Activated CD8-positive, alpha-beta memory T cell treated with anti-CD3 and anti-CD28 coated beads, Interleukin-2, amount 50 U/mL, for 4 hours (primary cell): ENCODE results near the gene PLEKHA3.
"Not testable (repeated sequence)": the region's sequence is repeated elsewhere in the genome, so short reads cannot be mapped to it uniquely, and the experiment has no call there.

Experiments used
- DNase-seq: peaks from one replicate; pipeline ENCODE4 v3.0.0-alpha.2; 2020

Gene PLEKHA3

GRCh38 chr2:178479275-178479616 lies 1.0 kb upstream of the PLEKHA3 start:
- no peak for DNase-seq

DNA sequence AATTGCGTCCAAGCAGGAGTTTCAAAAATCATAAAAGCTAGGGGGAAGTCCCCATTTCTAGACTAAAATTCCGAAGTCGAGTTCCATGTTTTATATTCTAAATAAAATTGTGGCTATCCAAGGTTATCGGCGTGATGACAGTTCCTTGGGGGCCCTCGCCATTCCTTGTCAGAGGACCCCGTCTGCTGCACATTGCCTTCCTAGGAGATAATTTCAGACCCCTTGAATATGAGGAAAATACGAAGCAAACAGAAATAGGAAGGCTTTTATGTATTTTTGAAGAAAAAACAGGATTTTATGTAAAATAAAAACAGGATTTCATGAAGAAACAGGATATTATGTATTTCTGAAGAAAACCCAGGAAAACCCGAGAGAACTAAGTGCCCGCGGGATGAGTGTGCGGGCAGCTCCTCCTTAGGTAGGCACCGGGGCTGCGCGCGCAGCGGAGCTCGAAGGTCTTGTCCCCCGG lies 465 bp upstream of the PLEKHA3 start:
- DNase-seq = no peak

- DNase-seq = no peak
These were observed 2.2 kb downstream of the PLEKHA3 start for GRCh38 chr2:178482437-178482836.

- no peak for DNase-seq
These were observed 4.2 kb downstream of the PLEKHA3 start for GRCh38 chr2:178484245-178485041.

- no peak for DNase-seq
These were observed 5.1 kb downstream of the PLEKHA3 start for GRCh38 chr2:178485356-178485755.

DNA sequence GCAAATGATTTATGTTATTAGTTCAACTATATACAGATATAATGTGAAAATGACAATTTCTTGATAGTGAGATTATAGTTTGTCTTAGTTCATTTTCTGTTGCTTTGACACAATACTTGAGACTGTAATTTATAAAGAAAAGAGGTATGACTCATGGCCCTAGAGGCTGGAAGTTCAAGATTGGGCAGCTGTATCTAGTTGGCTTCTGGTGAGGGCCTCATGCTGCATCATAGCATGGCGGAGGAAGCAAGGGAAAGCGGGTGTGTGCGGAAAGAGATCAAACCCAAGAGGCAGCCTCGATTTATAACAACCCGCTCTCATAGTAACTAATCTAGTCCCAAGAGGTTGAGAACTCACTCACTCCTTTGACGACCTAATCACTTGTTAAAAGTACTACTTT lies 11.4 kb downstream of the PLEKHA3 start:
- DNase-seq = no peak

DNA sequence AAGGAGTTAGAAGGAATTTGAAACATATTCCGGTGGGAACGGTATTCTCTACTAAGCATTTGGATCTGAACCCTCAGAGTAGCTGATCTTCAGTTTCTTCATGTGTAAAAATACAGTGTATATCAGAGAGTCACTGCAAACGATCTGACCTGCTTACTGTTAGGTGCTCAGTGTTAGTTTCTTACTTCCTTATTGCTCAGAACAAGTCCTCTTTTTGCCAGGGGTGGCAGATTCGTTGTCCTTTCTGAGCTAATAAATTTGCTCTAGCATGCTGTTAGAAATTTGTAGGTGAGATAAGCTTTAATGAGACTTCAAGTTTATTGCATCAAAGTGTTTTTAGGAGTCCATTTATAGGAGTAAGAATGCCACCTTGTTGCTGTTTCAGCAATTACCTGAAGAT lies 15.8 kb downstream of the PLEKHA3 start:
- DNase-seq = no peak

DNA sequence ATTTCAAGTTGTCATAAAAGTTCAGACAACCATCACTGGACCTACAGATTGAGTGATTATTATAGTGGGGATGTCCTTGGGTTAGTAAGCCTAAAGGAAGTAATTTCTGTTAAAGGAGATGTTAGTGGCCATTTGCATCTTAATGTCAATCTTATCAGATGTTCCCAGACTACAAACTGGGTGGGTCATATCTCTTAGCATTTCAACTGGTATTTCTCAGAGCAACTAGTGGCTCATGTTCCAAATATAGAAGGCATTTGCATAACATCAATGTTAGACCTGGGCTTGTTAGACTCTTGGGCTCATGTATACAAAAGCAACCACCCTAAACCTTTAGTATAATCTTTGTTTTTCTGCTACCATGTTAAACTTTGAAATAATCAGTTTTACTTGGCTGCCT lies 17.9 kb downstream of the PLEKHA3 start:
- DNase-seq = no peak

GRCh38 chr2:178499640-178500039 lies 19.4 kb downstream of the PLEKHA3 start:
- no peak for DNase-seq

- no peak for DNase-seq
These were observed 22.5 kb downstream of the PLEKHA3 start for GRCh38 chr2:178502751-178503150.

- no peak for DNase-seq
These were observed 25.8 kb downstream of the PLEKHA3 start for GRCh38 chr2:178506101-178506500.

- DNase-seq = no peak
These were observed 26.3 kb downstream of the PLEKHA3 start for GRCh38 chr2:178506524-178506923.

GRCh38 chr2:178506949-178507348 lies 26.7 kb downstream of the PLEKHA3 start:
- no peak for DNase-seq

DNA sequence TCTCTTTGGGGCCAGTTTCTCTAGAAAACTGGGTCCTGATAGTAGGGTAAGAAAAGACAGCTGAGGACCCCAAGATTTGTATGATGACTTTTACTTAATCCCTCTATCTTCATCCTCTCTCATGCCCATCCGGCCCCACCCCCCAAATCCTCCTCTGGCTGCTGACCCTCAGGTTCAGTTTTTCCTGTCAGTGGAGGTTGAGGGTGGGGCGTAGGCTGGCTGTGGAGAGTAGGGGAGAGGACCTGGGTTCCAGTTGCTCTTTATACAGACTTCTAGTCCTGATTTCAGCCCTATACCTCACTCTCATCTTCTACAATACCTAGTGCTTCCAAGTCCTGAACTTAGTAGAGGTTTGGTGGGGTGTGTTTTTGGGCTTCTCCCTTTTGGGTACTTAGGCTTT lies 28.4 kb downstream of the PLEKHA3 start:
- no peak for DNase-seq

DNA sequence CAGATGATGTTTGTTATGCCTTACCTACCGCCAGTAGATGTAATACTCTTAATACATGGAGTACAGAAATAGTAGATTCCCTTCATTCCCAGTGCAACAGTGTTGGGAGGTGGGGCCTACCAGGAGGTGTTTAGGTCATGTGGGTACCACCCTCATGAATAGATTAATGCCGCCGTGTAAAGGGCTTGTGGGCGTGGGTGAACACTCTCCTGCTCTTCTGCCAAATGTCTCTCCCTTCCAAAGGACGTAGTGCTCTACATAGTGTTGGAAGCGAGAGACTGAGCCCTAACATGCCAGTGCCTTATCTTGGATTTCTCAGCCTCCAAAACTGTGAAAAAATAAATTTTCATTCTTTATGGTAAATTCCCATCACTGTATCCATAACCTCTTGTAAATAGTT lies 30.1 kb downstream of the PLEKHA3 start:
- no peak for DNase-seq

DNA sequence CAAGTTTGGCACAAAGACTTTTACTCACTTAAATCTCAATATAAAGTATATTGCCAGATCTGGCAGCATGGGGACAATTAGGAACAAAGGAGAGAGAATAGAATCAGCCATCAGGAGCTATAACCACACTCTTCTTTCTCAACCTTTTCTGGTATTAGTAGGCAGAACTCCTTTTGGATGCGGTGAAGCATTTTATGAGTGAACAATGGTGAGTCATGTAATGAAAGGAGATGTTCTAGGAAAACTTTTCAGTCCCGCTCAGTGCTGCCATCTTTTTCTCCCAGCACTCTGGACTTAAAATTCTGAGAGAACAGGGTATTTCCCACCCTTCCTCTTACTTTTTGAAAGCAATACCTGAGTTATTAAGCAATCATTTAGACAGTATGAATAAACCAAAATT lies 32.2 kb downstream of the PLEKHA3 start:
- DNase-seq = no peak

- DNase-seq = no peak
These were observed 33.6 kb downstream of the PLEKHA3 start for GRCh38 chr2:178513876-178514275.

GRCh38 chr2:178514664-178515063 lies 34.4 kb downstream of the PLEKHA3 start:
- peak; percentile 18 for DNase-seq

- DNase-seq = no peak
These were observed 37.2 kb downstream of the PLEKHA3 start for GRCh38 chr2:178517496-178517895.

DNA sequence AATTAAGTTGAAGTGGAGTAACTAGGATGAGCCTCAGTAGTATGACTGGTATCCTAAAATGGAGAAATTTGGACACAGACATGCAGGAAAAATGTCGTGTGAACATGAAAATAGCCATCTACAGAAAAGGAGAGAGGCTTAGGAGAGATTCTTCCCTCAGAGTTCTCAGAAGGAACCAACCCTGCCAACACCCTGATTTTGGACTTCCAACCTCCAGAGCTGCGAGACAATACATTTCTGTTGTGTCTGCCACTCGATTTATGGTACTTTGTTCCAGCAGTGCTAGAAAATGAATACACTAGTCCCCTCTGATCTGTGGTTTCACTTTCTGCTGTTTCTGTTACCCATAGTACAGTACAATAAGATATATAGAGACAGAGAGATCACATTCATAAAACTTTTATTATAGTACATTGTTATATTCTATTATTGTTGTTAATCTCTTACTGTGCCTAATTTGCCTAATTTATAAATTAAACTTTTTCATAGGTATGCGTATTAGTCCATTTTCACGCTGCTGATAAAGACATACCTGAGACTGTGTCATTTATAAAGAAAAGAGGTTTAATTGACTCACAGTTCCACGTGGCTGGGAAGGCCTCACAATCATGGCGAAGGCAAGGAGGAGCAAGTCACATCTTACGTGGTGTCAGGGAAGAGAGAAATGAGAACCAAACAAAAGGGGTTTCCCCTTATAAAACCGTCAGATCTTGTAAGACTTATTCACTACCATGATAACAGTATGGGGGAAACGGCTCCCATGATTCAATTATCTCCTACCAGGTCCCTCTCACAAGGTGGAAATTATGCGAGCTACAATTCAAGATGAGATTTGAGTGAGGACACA lies 41.3 kb downstream of the PLEKHA3 start:
- DNase-seq = no peak

- peak; percentile 82 for DNase-seq
These were observed 42.8 kb downstream of the PLEKHA3 start for GRCh38 chr2:178522950-178523595.

DNA sequence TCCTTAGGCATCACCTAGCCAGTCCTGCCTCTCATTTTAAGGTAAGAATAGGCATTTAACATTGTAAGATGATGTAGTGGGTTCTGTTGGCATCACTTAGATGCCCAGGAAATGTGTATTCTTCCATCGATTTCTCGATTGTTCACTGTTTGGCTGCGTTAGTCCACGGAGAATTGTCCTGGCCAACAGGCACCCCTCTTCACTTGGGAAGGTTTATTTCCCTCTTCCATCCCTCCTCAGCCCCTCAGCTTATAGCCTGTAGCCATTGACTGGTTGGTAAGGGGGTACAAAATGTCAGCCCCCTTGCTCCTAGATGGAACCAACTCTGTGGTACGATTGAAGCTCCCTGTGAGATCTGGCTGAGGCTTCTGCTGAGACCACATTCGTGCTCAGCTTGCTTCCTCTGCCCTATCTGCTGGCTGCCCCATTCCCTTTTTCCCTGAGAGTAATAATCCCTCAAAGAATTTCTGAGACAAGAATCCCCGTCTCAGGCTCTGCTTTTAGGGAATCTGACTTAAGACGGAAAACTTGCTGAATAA lies 43.4 kb downstream of the PLEKHA3 start:
- DNase-seq = no peak

DNA sequence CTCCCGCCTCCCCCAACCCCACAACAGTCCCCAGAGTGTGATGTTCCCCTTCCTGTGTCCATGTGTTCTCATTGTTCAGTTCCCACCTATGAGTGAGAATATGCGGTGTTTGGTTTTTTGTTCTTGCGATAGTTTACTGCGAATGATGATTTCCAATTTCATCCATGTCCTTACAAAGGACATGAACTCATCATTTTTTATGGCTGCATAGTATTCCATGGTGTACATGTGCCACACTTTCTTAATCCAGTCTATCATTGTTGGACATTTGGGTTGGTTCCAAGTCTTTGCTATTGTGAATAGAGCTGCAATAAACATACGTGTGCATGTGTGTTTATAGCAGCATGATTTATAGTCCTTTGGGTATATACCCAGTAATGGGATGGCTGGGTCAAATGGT lies 44.8 kb downstream of the PLEKHA3 start:
- not testable (repeated sequence) for DNase-seq
